ENCODE data around the gene GMEB2.

DNA sequence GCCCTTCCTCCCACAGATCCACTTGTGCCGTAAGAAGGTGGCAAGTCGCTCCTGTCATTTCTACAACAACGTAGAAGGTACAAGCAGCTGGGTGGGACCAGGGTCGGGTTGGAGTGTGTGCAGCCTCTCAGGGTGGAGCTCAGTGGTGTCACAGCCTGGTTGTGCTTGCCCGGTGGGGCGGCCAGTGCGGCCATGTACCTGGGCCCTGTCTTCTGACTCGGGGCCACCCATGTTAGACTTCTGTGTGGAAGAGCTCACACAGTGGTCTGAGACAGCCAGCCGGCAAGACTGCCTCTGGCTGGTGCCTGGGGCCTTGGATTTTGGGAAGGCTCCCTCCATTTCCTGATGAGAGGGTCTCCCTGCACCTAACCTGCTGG is 35.9 kb upstream of the GMEB2 start:
- TF ChIP-seq EZH2 (IDR thresholded peaks at IDR 0.05) (no peak), POLR2AphosphoS5 (IDR thresholded peaks at IDR 0.05; ENCODE audit: borderline replicate concordance, low read depth, low read length) (no peak)

All from SK-N-MC (cell line).